HepG2 (cell line): ENCODE measurements around the gene LUZP1. TPM values are rescaled to one million over a fixed set of nuclear protein-coding genes. Genes with fewer than 3 reads are reported as not detected.
A peak's percentile ranks its signal among the peaks of the same experiment; 100 is the strongest.

Source experiments
- ARNTL ChIP-seq: sonication (generic); formaldehyde crosslinking; IDR thresholded peaks from 2 replicates; pipeline ENCODE4 v1.4.0; 2020; ENCODE audit warnings: mild to moderate bottlenecking, missing genetic modification reagents
- CENPT ChIP-seq: sonication (generic); formaldehyde crosslinking; IDR thresholded peaks from 2 replicates; pipeline ENCODE4 v1.8.0; 2022; ENCODE audit warnings: low read depth, mild to moderate bottlenecking, moderate library complexity, missing genetic modification reagents
- CHD2 ChIP-seq: IDR thresholded peaks from 2 replicates; pipeline ENCODE4 v1.6.1; 2011; ENCODE audit warnings: low read depth, low read length, improper control_type of control experiment
- ELF1 ChIP-seq: sonication (generic); formaldehyde crosslinking; IDR thresholded peaks from 2 replicates; pipeline ENCODE4 v1.4.0; 2020; ENCODE audit warnings: missing genetic modification reagents
- FOXA3 ChIP-seq: IDR thresholded peaks from 2 replicates; pipeline ENCODE4 v1.6.1; 2016; ENCODE audit warnings: missing genetic modification reagents, missing compliant biosample characterization
- FOXP1 ChIP-seq, 2 experiments: fragments of 450-650 bp in 1 of 2; IDR thresholded peaks; 2 replicates each; pipeline ENCODE4 v1.6.1; 2017 to 2018; ENCODE audit warnings: antibody characterized with exemption in 1 of 2
- HNF4A ChIP-seq: sonication (generic); formaldehyde crosslinking; IDR thresholded peaks from 2 replicates; pipeline ENCODE4 v1.4.0; 2020; ENCODE audit warnings: missing genetic modification reagents
- KAT8 ChIP-seq: IDR thresholded peaks from 2 replicates; pipeline ENCODE4 v1.6.1; 2016; ENCODE audit warnings: missing genetic modification reagents, missing compliant biosample characterization
- KLF13 ChIP-seq: sonication (generic); formaldehyde crosslinking; IDR thresholded peaks from 2 replicates; pipeline ENCODE4 v1.4.0; 2020; ENCODE audit warnings: mild to moderate bottlenecking, missing genetic modification reagents
- KLF9 ChIP-seq: IDR thresholded peaks from 2 replicates; pipeline ENCODE4 v1.6.1; 2016; ENCODE audit warnings: low read depth
- NR2C2 ChIP-seq: sonication (generic); formaldehyde crosslinking; IDR thresholded peaks from 2 replicates; pipeline ENCODE4 v1.4.0; 2020; ENCODE audit warnings: missing genetic modification reagents, mild to moderate bottlenecking, moderate library complexity, borderline replicate concordance
- SALL1 ChIP-seq: sonication (generic); formaldehyde crosslinking; IDR thresholded peaks from 2 replicates; pipeline ENCODE4 v1.8.0; 2022; ENCODE audit warnings: mild to moderate bottlenecking, missing genetic modification reagents
- SIX1 ChIP-seq: sonication (generic); formaldehyde crosslinking; IDR thresholded peaks from 2 replicates; pipeline ENCODE4 v1.4.0; 2020; ENCODE audit warnings: missing genetic modification reagents, borderline replicate concordance
- TEAD2 ChIP-seq: sonication (generic); formaldehyde crosslinking; IDR thresholded peaks from 2 replicates; pipeline ENCODE4 v1.9.0; 2021; ENCODE audit warnings: missing genetic modification reagents
- ZC3H13 ChIP-seq: sonication (generic); formaldehyde crosslinking; IDR thresholded peaks from 2 replicates; pipeline ENCODE4 v1.8.1; 2023; ENCODE audit warnings: mild to moderate bottlenecking, missing genetic modification reagents, moderate library complexity
- ZNF12 ChIP-seq: sonication (generic); formaldehyde crosslinking; IDR thresholded peaks from 2 replicates; pipeline ENCODE4 v1.5.0; 2020; ENCODE audit warnings: missing genetic modification reagents
- ZNF326 ChIP-seq: sonication (generic); formaldehyde crosslinking; IDR thresholded peaks from 2 replicates; pipeline ENCODE4 v1.4.0; 2020; ENCODE audit warnings: missing genetic modification reagents, borderline replicate concordance
- ZNF331 ChIP-seq: sonication (generic); formaldehyde crosslinking; IDR thresholded peaks from 2 replicates; pipeline ENCODE4 v1.4.0; 2020; ENCODE audit warnings: missing genetic modification reagents
- ZNF547 ChIP-seq: sonication (generic); formaldehyde crosslinking; IDR thresholded peaks from 2 replicates; pipeline ENCODE4 v1.5.1; 2020; ENCODE audit warnings: mild to moderate bottlenecking, missing genetic modification reagents
- polyA plus RNA-seq, 8 experiments: library from polyadenylated mRNA; depleted of rRNA in 3 of 8; stranded (reverse) in 7 of 8; unstranded in 1 of 8; fragments of >200 nt; fragmentation: Illumina TruSeq in 4 of 8; extraction: Trizol in 4 of 8; gene quantifications; 2 replicates each; pipeline versions ENCODE4 v1.2.1 to v1.2.3, GENCODE V29; 2011 to 2016; ENCODE audit warnings: low read depth in 4 of 8, missing spikeins in 1 of 8, mixed read lengths in 1 of 8; ENCODE audit not compliant: insufficient read depth in 1 of 8
- total RNA-seq, 5 experiments: library from RNA; depleted of rRNA; stranded (reverse); fragments of >200 nt; fragmentation: Illumina TruSeq; extraction: Trizol; gene quantifications; 2 replicates each; pipeline ENCODE4 v1.2.3, GENCODE V29; 2016; ENCODE audit warnings: low read depth in 1 of 5
- TF ChIP-seq, protein P1 (sequence below): sonication (generic); formaldehyde crosslinking; IDR thresholded peaks from 2 replicates; pipeline ENCODE4 v1.8.1; 2023; ENCODE audit warnings: mild to moderate bottlenecking, missing genetic modification reagents, borderline replicate concordance
- TF ChIP-seq, protein P2 (sequence below): sonication (generic); formaldehyde crosslinking; IDR thresholded peaks from 2 replicates; pipeline ENCODE4 v1.4.0; 2020; ENCODE audit warnings: mild to moderate bottlenecking, missing genetic modification reagents
- TF ChIP-seq, protein P3 (sequence below): IDR thresholded peaks from 2 replicates; pipeline ENCODE4 v1.6.1; 2016; ENCODE audit warnings: missing genetic modification reagents, missing compliant biosample characterization
- TF ChIP-seq, protein P4 (sequence below): sonication (generic); formaldehyde crosslinking; IDR thresholded peaks from 2 replicates; pipeline ENCODE4 v1.5.1; 2020; ENCODE audit warnings: mild to moderate bottlenecking, missing genetic modification reagents
- TF ChIP-seq, protein P5 (sequence below): sonication (generic); formaldehyde crosslinking; IDR thresholded peaks from 2 replicates; pipeline ENCODE4 v1.4.0; 2020; ENCODE audit warnings: missing genetic modification reagents
- TF ChIP-seq, protein P6 (sequence below): sonication (generic); formaldehyde crosslinking; IDR thresholded peaks from 2 replicates; pipeline ENCODE4 v1.5.0; 2020; ENCODE audit warnings: mild to moderate bottlenecking, missing genetic modification reagents

Gene LUZP1
- total and polyA plus RNA-seq, 2 of the 13 experiments (the other 11 are each of a cell fraction or from before 2014, with no cell fraction given), result 6.9 to 12.7 TPM

DNA sequence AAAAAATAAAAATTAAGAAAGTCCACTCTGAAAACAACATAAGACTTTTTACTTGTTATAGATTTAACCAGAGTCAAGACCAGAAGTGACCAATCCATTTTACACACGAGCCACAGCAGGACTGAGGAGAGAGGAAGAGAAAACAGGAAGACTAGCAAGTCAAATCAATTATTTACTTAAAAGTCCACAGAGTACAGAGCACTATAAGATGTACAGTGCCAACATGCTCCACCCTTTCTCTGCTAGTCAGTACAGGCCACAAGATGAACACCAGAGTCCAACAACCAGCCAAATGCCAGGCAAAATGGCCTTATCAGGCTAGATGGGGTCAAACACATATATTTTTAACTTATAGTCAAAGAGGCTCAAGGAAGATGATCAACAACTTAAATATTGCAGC is 19.5 kb downstream of the LUZP1 start (continued):
- TF ChIP-seq, protein P1, sequence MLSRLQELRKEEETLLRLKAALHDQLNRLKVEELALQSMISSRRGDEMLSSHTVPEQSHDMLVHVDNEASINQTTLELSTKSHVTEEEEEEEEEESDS (CRISPR knock-in tag), result no peak
- TF ChIP-seq, protein P2, sequence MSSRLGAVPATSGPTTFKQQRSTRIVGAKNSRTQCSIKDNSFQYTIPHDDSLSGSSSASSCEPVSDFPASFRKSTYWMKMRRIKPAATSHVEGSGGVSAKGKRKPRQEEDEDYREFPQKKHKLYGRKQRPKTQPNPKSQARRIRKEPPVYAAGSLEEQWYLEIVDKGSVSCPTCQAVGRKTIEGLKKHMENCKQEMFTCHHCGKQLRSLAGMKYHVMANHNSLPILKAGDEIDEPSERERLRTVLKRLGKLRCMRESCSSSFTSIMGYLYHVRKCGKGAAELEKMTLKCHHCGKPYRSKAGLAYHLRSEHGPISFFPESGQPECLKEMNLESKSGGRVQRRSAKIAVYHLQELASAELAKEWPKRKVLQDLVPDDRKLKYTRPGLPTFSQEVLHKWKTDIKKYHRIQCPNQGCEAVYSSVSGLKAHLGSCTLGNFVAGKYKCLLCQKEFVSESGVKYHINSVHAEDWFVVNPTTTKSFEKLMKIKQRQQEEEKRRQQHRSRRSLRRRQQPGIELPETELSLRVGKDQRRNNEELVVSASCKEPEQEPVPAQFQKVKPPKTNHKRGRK (CRISPR knock-in tag), result no peak
- no peak for TF ChIP-seq SIX1 (CRISPR knock-in tag)
- TF ChIP-seq KLF9 (CRISPR knock-in tag), result no peak
- TF ChIP-seq CHD2, result no peak
- TF ChIP-seq, protein P3, sequence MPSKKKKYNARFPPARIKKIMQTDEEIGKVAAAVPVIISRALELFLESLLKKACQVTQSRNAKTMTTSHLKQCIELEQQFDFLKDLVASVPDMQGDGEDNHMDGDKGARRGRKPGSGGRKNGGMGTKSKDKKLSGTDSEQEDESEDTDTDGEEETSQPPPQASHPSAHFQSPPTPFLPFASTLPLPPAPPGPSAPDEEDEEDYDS (CRISPR knock-in tag), result peak; percentile 70
- TF ChIP-seq SALL1 (CRISPR knock-in tag), result peak; percentile 51; the same call in 1 of the 2 replicates
- no peak for TF ChIP-seq ARNTL (CRISPR knock-in tag)
- TF ChIP-seq NR2C2 (CRISPR knock-in tag), result no peak
- no peak for TF ChIP-seq ZNF331 (CRISPR knock-in tag)
- no peak for TF ChIP-seq KLF13 (CRISPR knock-in tag)
- TF ChIP-seq, protein P4, sequence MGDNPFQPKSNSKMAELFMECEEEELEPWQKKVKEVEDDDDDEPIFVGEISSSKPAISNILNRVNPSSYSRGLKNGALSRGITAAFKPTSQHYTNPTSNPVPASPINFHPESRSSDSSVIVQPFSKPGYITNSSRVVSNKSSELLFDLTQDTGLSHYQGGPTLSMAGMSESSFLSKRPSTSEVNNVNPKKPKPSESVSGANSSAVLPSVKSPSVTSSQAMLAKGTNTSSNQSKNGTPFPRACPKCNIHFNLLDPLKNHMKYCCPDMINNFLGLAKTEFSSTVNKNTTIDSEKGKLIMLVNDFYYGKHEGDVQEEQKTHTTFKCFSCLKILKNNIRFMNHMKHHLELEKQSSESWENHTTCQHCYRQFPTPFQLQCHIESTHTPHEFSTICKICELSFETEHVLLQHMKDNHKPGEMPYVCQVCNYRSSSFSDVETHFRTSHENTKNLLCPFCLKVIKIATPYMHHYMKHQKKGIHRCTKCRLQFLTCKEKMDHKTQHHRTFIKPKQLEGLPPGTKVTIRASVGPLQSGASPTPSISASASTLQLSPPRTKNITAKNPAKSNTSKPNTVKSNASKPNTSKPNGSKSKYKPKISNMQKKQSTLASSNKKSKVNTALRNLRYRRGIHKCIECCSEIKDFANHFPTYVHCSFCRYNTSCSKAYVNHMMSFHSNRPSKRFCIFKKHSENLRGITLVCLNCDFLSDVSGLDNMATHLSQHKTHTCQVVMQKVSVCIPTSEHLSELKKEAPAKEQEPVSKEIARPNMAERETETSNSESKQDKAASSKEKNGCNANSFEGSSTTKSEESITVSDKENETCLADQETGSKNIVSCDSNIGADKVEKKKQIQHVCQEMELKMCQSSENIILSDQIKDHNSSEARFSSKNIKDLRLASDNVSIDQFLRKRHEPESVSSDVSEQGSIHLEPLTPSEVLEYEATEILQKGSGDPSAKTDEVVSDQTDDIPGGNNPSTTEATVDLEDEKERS (CRISPR knock-in tag), result peak; percentile 40; the same call in 1 of the 2 replicates
- no peak for TF ChIP-seq FOXP1 (IDR thresholded peaks at IDR 0.05)
- peak; percentile 53; the same call in 1 of the 2 replicates for TF ChIP-seq FOXP1 (CRISPR knock-in tag; IDR thresholded peaks at IDR 0.05)
- peak; percentile 57; the same call in 1 of the 2 replicates for TF ChIP-seq ELF1 (CRISPR knock-in tag)
- peak; percentile 33; the same call in 1 of the 2 replicates for TF ChIP-seq KAT8 (CRISPR knock-in tag)
- TF ChIP-seq, protein P5, sequence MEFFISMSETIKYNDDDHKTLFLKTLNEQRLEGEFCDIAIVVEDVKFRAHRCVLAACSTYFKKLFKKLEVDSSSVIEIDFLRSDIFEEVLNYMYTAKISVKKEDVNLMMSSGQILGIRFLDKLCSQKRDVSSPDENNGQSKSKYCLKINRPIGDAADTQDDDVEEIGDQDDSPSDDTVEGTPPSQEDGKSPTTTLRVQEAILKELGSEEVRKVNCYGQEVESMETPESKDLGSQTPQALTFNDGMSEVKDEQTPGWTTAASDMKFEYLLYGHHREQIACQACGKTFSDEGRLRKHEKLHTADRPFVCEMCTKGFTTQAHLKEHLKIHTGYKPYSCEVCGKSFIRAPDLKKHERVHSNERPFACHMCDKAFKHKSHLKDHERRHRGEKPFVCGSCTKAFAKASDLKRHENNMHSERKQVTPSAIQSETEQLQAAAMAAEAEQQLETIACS (CRISPR knock-in tag), result no peak
- TF ChIP-seq ZC3H13, result no peak
- TF ChIP-seq ZNF547 (CRISPR knock-in tag), result no peak
- no peak for TF ChIP-seq TEAD2 (CRISPR knock-in tag)
- TF ChIP-seq CENPT (CRISPR knock-in tag), result no peak
- TF ChIP-seq HNF4A (CRISPR knock-in tag), result peak; percentile 79
- TF ChIP-seq, protein P6, sequence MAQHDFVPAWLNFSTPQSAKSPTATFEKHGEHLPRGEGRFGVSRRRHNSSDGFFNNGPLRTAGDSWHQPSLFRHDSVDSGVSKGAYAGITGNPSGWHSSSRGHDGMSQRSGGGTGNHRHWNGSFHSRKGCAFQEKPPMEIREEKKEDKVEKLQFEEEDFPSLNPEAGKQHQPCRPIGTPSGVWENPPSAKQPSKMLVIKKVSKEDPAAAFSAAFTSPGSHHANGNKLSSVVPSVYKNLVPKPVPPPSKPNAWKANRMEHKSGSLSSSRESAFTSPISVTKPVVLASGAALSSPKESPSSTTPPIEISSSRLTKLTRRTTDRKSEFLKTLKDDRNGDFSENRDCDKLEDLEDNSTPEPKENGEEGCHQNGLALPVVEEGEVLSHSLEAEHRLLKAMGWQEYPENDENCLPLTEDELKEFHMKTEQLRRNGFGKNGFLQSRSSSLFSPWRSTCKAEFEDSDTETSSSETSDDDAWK (CRISPR knock-in tag), result no peak
- no peak for TF ChIP-seq ZNF326 (CRISPR knock-in tag)
- TF ChIP-seq FOXA3 (CRISPR knock-in tag), result peak; percentile 59; the same call in 1 of the 2 replicates
- TF ChIP-seq ZNF12 (CRISPR knock-in tag), result peak; percentile 91
